Karpas-422 (cell line): ENCODE data around the gene LHPP. TPM values are rescaled to one million over a fixed set of nuclear protein-coding genes. Genes with fewer than 3 reads are reported as not detected.
"Not testable (repeated sequence)": the region's sequence is repeated elsewhere in the genome, so short reads cannot be mapped to it uniquely, and the experiment has no call there.

ENCODE experiments used
- DNase-seq: peaks from one replicate; pipeline ENCODE4 v3.0.0-alpha.2; 2015
- H2AFZ ChIP-seq: fragments of 200-600 bp; sonication (generic); 2 replicates; pipeline ENCODE4 v1.6.1; 2014; ENCODE audit warnings: antibody characterized with exemption, low read length, mixed read lengths
- H3K27ac ChIP-seq: fragments of 200-600 bp; sonication (generic); 2 replicates; pipeline ENCODE4 v1.5.1; 2014; ENCODE audit warnings: mild to moderate bottlenecking, low read length, moderate library complexity
- H3K27me3 ChIP-seq: fragments of 200-600 bp; sonication (generic); 2 replicates; pipeline ENCODE4 v1.6.1; 2014; ENCODE audit warnings: low read length, mixed read lengths
- H3K36me3 ChIP-seq: fragments of 200-600 bp; sonication (generic); 2 replicates; pipeline ENCODE4 v1.6.1; 2014; ENCODE audit warnings: low read length, mixed read lengths; ENCODE audit not compliant: insufficient read depth
- H3K4me1 ChIP-seq: fragments of 200-600 bp; sonication (generic); 2 replicates; pipeline ENCODE4 v1.6.1; 2014; ENCODE audit warnings: mild to moderate bottlenecking, low read length, mixed read lengths
- H3K4me2 ChIP-seq: fragments of 200-600 bp; sonication (generic); 2 replicates; pipeline ENCODE4 v1.6.1; 2014; ENCODE audit warnings: low read length, low read depth, mild to moderate bottlenecking; ENCODE audit not compliant: poor library complexity, severe bottlenecking
- H3K4me3 ChIP-seq: fragments of 200-600 bp; sonication (generic); 2 replicates; pipeline ENCODE4 v1.5.1; 2014; ENCODE audit warnings: mild to moderate bottlenecking, antibody characterized with exemption, low read length, mixed read lengths
- H3K79me2 ChIP-seq: fragments of 200-600 bp; sonication (generic); 2 replicates; pipeline ENCODE4 v1.6.1; 2014; ENCODE audit warnings: mild to moderate bottlenecking, low read length, mixed read lengths
- H3K9ac ChIP-seq: fragments of 200-600 bp; sonication (generic); 2 replicates; pipeline ENCODE4 v1.6.0; 2014; ENCODE audit warnings: low read length
- H3K9me2 ChIP-seq: fragments of 200-600 bp; sonication (generic), shearing (Covaris generic); replicated peaks from 2 replicates; pipeline ENCODE4 v1.6.0; 2014; ENCODE audit warnings: mild to moderate bottlenecking, low read length, moderate library complexity; ENCODE audit not compliant: insufficient read depth
- H3K9me3 ChIP-seq: fragments of 300-700, 200-600 bp; sonication (generic); 2 replicates; pipeline ENCODE4 v1.6.1; 2014; ENCODE audit warnings: low read length, mixed read lengths
- H4K20me1 ChIP-seq: fragments of 200-600 bp; sonication (generic); 2 replicates; pipeline ENCODE4 v1.6.1; 2014; ENCODE audit warnings: mild to moderate bottlenecking, antibody characterized with exemption, low read length, low read depth; ENCODE audit not compliant: insufficient read depth
- total RNA-seq: library from RNA; depleted of rRNA; stranded (reverse); fragments of >200 nt; shearing (Covaris generic); gene quantifications from 2 replicates; pipeline ENCODE4 v1.2.3, GENCODE V29; 2014; ENCODE audit warnings: low replicate concordance

The LHPP gene
- total RNA-seq, 1 experiment from 2014 or later = 57.2 TPM

- DNase-seq = no peak
- Histone ChIP-seq H3K9ac (no peak overlapping the region), H3K27me3 (no peaks in the 10 kb centered on the region), H3K27ac (no peak overlapping the region), H3K79me2 (peaks cover 86% of the 10 kb centered on the region), H2AFZ (no peak overlapping the region), H3K4me2 (no peak overlapping the region), H3K9me2 (no peaks in the 10 kb centered on the region), H3K9me3 (no peaks in the 10 kb centered on the region), H4K20me1 (peaks cover 6% of the 10 kb centered on the region; the same call in 1 of the 2 replicates), H3K36me3 (peaks cover 26% of the 10 kb centered on the region), H3K4me3 (no peak overlapping the region), H3K4me1 (no peaks in the 10 kb centered on the region; the same call in 1 of the 2 replicates)
Observed at GRCh38 chr10:124586142-124586541, 124.5 kb downstream of the LHPP start.

- Histone ChIP-seq H3K4me1 (no peaks in the 10 kb centered on the region; the same call in 1 of the 2 replicates), H3K9me3 (no peaks in the 10 kb centered on the region), H3K27ac (no peak overlapping the region), H4K20me1 (peaks cover 16% of the 10 kb centered on the region; the same call in 1 of the 2 replicates), H3K9ac (no peak overlapping the region), H3K27me3 (no peaks in the 10 kb centered on the region), H2AFZ (no peak overlapping the region), H3K79me2 (peaks cover 85% of the 10 kb centered on the region), H3K9me2 (no peaks in the 10 kb centered on the region), H3K36me3 (peaks cover 21% of the 10 kb centered on the region), H3K4me2 (no peak overlapping the region), H3K4me3 (no peak overlapping the region)
- DNase-seq = no peak
Observed at GRCh38 chr10:124587811-124588211, 126.2 kb downstream of the LHPP start.

- H3K27ac ChIP-seq, H3K4me1 ChIP-seq, H3K27me3 ChIP-seq, H3K9me2 ChIP-seq, H2AFZ ChIP-seq, H3K9me3 ChIP-seq, DNase-seq, H3K4me2 ChIP-seq, H3K4me3 ChIP-seq, H3K9ac ChIP-seq: not testable (repeated sequence)
- H3K79me2 ChIP-seq = peaks cover 80% of the 10 kb centered on the region
- H3K36me3 ChIP-seq = peaks cover 16% of the 10 kb centered on the region
- peaks cover 16% of the 10 kb centered on the region; the same call in 1 of the 2 replicates for H4K20me1 ChIP-seq
Observed at GRCh38 chr10:124588341-124588735, 126.7 kb downstream of the LHPP start.

- no peaks in the 10 kb centered on the region for H3K27me3 ChIP-seq
- H3K36me3 ChIP-seq = peaks cover 10% of the 10 kb centered on the region
- DNase-seq = no peak
- H3K79me2 ChIP-seq = peaks cover 78% of the 10 kb centered on the region
- H3K4me1 ChIP-seq = no peaks in the 10 kb centered on the region; the same call in 1 of the 2 replicates
- peaks cover 21% of the 10 kb centered on the region; the same call in 1 of the 2 replicates for H4K20me1 ChIP-seq
- no peak overlapping the region for H2AFZ ChIP-seq
- H3K9me2 ChIP-seq = no peaks in the 10 kb centered on the region
- H3K9me3 ChIP-seq = no peaks in the 10 kb centered on the region
- no peak overlapping the region for H3K4me3 ChIP-seq
- no peak overlapping the region for H3K27ac ChIP-seq
- H3K9ac ChIP-seq = no peak overlapping the region
- no peak overlapping the region for H3K4me2 ChIP-seq
Observed at GRCh38 chr10:124588736-124589490, 127.3 kb downstream of the LHPP start.

- H3K4me2 ChIP-seq = no peak overlapping the region
- H3K4me1 ChIP-seq = no peaks in the 10 kb centered on the region; the same call in 1 of the 2 replicates
- no peaks in the 10 kb centered on the region for H3K9me2 ChIP-seq
- H3K4me3 ChIP-seq = no peak overlapping the region
- H4K20me1 ChIP-seq = peaks cover 22% of the 10 kb centered on the region; the same call in 1 of the 2 replicates
- no peaks in the 10 kb centered on the region for H3K9me3 ChIP-seq
- H3K27ac ChIP-seq = no peak overlapping the region
- H3K36me3 ChIP-seq = peaks cover 5% of the 10 kb centered on the region; the same call in 1 of the 2 replicates
- H3K9ac ChIP-seq = no peak overlapping the region
- H2AFZ ChIP-seq = no peak overlapping the region
- H3K79me2 ChIP-seq = peaks cover 72% of the 10 kb centered on the region
- H3K27me3 ChIP-seq = no peaks in the 10 kb centered on the region
- no peak for DNase-seq
Observed at GRCh38 chr10:124589491-124590041, 127.9 kb downstream of the LHPP start.

GRCh38 chr10:124590216-124591122 is 128.8 kb downstream of the LHPP start:
- no peak for DNase-seq
- no peak overlapping the region for H3K9ac ChIP-seq
- no peaks in the 10 kb centered on the region for H3K9me3 ChIP-seq
- no peak overlapping the region for H3K4me2 ChIP-seq
- H3K27ac ChIP-seq = no peak overlapping the region
- peaks cover 69% of the 10 kb centered on the region for H3K79me2 ChIP-seq
- H4K20me1 ChIP-seq = peaks cover 27% of the 10 kb centered on the region; the same call in 1 of the 2 replicates
- H3K36me3 ChIP-seq = peaks cover 2% of the 10 kb centered on the region
- H3K27me3 ChIP-seq = no peaks in the 10 kb centered on the region
- no peak overlapping the region for H2AFZ ChIP-seq
- no peak overlapping the region for H3K4me3 ChIP-seq
- no peaks in the 10 kb centered on the region for H3K4me1 ChIP-seq
- H3K9me2 ChIP-seq = no peaks in the 10 kb centered on the region

- H3K27ac ChIP-seq = no peak overlapping the region
- no peaks in the 10 kb centered on the region for H3K27me3 ChIP-seq
- peaks cover 3% of the 10 kb centered on the region for H3K4me1 ChIP-seq
- H3K79me2 ChIP-seq = peaks cover 69% of the 10 kb centered on the region
- H3K4me3 ChIP-seq = no peak overlapping the region
- no peaks in the 10 kb centered on the region for H3K9me3 ChIP-seq
- no peaks in the 10 kb centered on the region for H3K9me2 ChIP-seq
- no peak overlapping the region for H3K9ac ChIP-seq
- H4K20me1 ChIP-seq = peaks cover 29% of the 10 kb centered on the region; the same call in 1 of the 2 replicates
- no peak for DNase-seq
- H3K4me2 ChIP-seq = no peak overlapping the region
- H2AFZ ChIP-seq = no peak overlapping the region
- H3K36me3 ChIP-seq = peaks cover 2% of the 10 kb centered on the region
Observed at GRCh38 chr10:124591123-124591495, 129.5 kb downstream of the LHPP start.

- Histone ChIP-seq H3K27ac (peak overlapping the region; percentile 45), H3K9me2 (no peaks in the 10 kb centered on the region), H3K36me3 (peaks cover 2% of the 10 kb centered on the region), H3K9me3 (no peaks in the 10 kb centered on the region), H3K9ac (no peak overlapping the region), H3K27me3 (no peaks in the 10 kb centered on the region), H3K4me3 (no peak overlapping the region), H2AFZ (no peak overlapping the region), H3K79me2 (peaks cover 68% of the 10 kb centered on the region), H3K4me1 (peaks cover 13% of the 10 kb centered on the region), H4K20me1 (peaks cover 29% of the 10 kb centered on the region; the same call in 1 of the 2 replicates), H3K4me2 (no peak overlapping the region)
- DNase-seq = no peak
Observed at GRCh38 chr10:124592101-124592500, 130.5 kb downstream of the LHPP start.
